ENCODE data around the gene SLC8A2. TPM values are rescaled to one million over a fixed set of nuclear protein-coding genes. Genes with fewer than 3 reads are reported as not detected.

The SLC8A2 gene
- total RNA-seq, 4 donors from 2014 or later: 6.2 to 18.7 (median 10.4) TPM

GRCh38 chr19:47514869-47515588, 43.3 kb upstream of the SLC8A2 start, which contains the start of gene NAPA:
NAPA (minus strand) TSS chr19:47515063; CDS start chr19:47514940, 123 bp downstream.
- Histone ChIP-seq H3K36me3 (peaks cover 0 to 8% (median 0%) of the 10 kb centered on the region in 4 donors), H3K4me1 (peaks cover 38 to 52% (median 51%) of the 10 kb centered on the region in 4 donors), H3K9me3 (no peaks in the 10 kb centered on the region), H3K4me3 (peak within 1 kb of the TSS; percentile 70 to 99 (median 94)), H3K27ac (replicated peaks in 1 of 4) (peak within 1 kb of the TSS; percentile 94 to 99 (median 98)), H3K27me3 (no peaks in the 10 kb centered on the region)
- peak; percentile 100 for DNase-seq (ENCODE audit: extremely low spot score)
- peak; percentile 97 for TF ChIP-seq POLR2A (IDR thresholded peaks at IDR 0.05; ENCODE audit: low read depth)
- TF ChIP-seq POLR2AphosphoS5 (IDR thresholded peaks at IDR 0.05): peak; percentile 86 to 99
- no peak for TF ChIP-seq EP300 (IDR thresholded peaks at IDR 0.05)
- under 1% methylated on average over 22 of the region's 78 CpGs for WGBS
- intact Hi-C loops (cut with DNase I): loop anchor here (2.0 to 5.0 kb wide), 2 partner anchors 92 to 184 kb away; partner anchors contain the start of gene BICRA

GRCh38 chr19:47514151-47514868, 42.6 kb upstream of the SLC8A2 start:
- under 1% methylated on average over 32 of the region's 40 CpGs for WGBS
- no peak for DNase-seq (ENCODE audit: extremely low spot score)

GRCh38 chr19:47512948-47513319, 41.2 kb upstream of the SLC8A2 start:
- Histone ChIP-seq H3K27me3 (no peaks in the 10 kb centered on the region), H3K4me3 (peak overlapping the region; percentile 70 to 99 (median 94)), H3K9me3 (no peaks in the 10 kb centered on the region), H3K36me3 (peaks cover 0 to 8% (median 0%) of the 10 kb centered on the region in 4 donors), H3K27ac (replicated peaks in 1 of 4) (peak overlapping the region; percentile 94 to 99 (median 98)), H3K4me1 (peaks cover 59 to 73% (median 72%) of the 10 kb centered on the region in 4 donors)
- TF ChIP-seq POLR2A (IDR thresholded peaks at IDR 0.05; ENCODE audit: low read depth): no peak
- TF ChIP-seq POLR2AphosphoS5 (IDR thresholded peaks at IDR 0.05): no peak
- no peak for TF ChIP-seq EP300 (IDR thresholded peaks at IDR 0.05)
- no peak for TF ChIP-seq CTCF (IDR thresholded peaks at IDR 0.05)
- DNase-seq (ENCODE audit: extremely low spot score): no peak
- whole genome bisulfite sequencing: 69% methylated on average over 8 of the region's 8 CpGs
- intact Hi-C loops (cut with DNase I): no loop called here

More at GRCh38 chr19:47514151-47514868, 42.6 kb upstream of the SLC8A2 start:
- Histone ChIP-seq H3K4me3 (peak overlapping the region; percentile 70 to 99 (median 94)), H3K36me3 (peaks cover 0 to 8% (median 0%) of the 10 kb centered on the region in 4 donors), H3K27me3 (no peaks in the 10 kb centered on the region), H3K27ac (replicated peaks in 1 of 4) (peak overlapping the region; percentile 94 to 99 (median 98)), H3K9me3 (no peaks in the 10 kb centered on the region), H3K4me1 (peaks cover 45 to 59% (median 58%) of the 10 kb centered on the region in 4 donors)
- TF ChIP-seq POLR2AphosphoS5 (IDR thresholded peaks at IDR 0.05) (no peak), EP300 (IDR thresholded peaks at IDR 0.05) (no peak), CTCF (IDR thresholded peaks at IDR 0.05) (no peak), POLR2A (IDR thresholded peaks at IDR 0.05; ENCODE audit: low read depth) (no peak)
- intact Hi-C loops (cut with DNase I): loop anchor here (2.0 kb wide), 1 partner anchor 184 kb away; no protein-coding TSS in a partner anchor

GRCh38 chr19:47512183-47512947, 40.7 kb upstream of the SLC8A2 start:
- WGBS: 57% methylated on average over 11 of the region's 11 CpGs
- no peak for DNase-seq (ENCODE audit: extremely low spot score)
- peak overlapping the region; percentile 70 to 99 (median 94) for H3K4me3 ChIP-seq
- intact Hi-C loops (cut with DNase I): no loop called here
- H3K36me3 ChIP-seq: peaks cover 0 to 8% (median 0%) of the 10 kb centered on the region in 4 donors
- H3K9me3 ChIP-seq: no peaks in the 10 kb centered on the region
- H3K27ac ChIP-seq (replicated peaks in 1 of 4): peak overlapping the region; percentile 94 to 99 (median 98)
- no peaks in the 10 kb centered on the region for H3K27me3 ChIP-seq
- TF ChIP-seq CTCF (IDR thresholded peaks at IDR 0.05): no peak
- TF ChIP-seq EP300 (IDR thresholded peaks at IDR 0.05): no peak
- no peak for TF ChIP-seq POLR2AphosphoS5 (IDR thresholded peaks at IDR 0.05)
- no peak for TF ChIP-seq POLR2A (IDR thresholded peaks at IDR 0.05; ENCODE audit: low read depth)
- peaks cover 64 to 78% (median 77%) of the 10 kb centered on the region in 4 donors for H3K4me1 ChIP-seq
